ENCODE data around the gene STX8. TPM values are rescaled to one million over a fixed set of nuclear protein-coding genes. Genes with fewer than 3 reads are reported as not detected.

Gene STX8
- total RNA-seq, 1 experiment from 2014 or later: 103 TPM

- DNase-seq: no peak
- H3K27me3 ChIP-seq: no peaks in the 10 kb centered on the region
These were observed 285.4 kb downstream of the STX8 start for GRCh38 chr17:9290226-9290613.

GRCh38 chr17:9287306-9287705 lies 288.3 kb downstream of the STX8 start:
- no peaks in the 10 kb centered on the region for H3K36me3 ChIP-seq
- DNase-seq: no peak
- H3K4me3 ChIP-seq: no peak overlapping the region
- H3K9me3 ChIP-seq: no peaks in the 10 kb centered on the region
- H3K27me3 ChIP-seq: no peaks in the 10 kb centered on the region

More at GRCh38 chr17:9290226-9290613, 285.4 kb downstream of the STX8 start:
- no peak overlapping the region for H3K4me3 ChIP-seq
- no peaks in the 10 kb centered on the region for H3K9me3 ChIP-seq
- H3K36me3 ChIP-seq: no peaks in the 10 kb centered on the region

- no peak for DNase-seq
- no peak overlapping the region; the same call in 1 of the 2 replicates for H3K4me3 ChIP-seq
These were observed 289.2 kb downstream of the STX8 start for GRCh38 chr17:9286434-9286833.

GRCh38 chr17:9285602-9286427 lies 289.8 kb downstream of the STX8 start:
- H3K4me3 ChIP-seq: peak overlapping the region; percentile 1
- DNase-seq: no peak

More at GRCh38 chr17:9286434-9286833, 289.2 kb downstream of the STX8 start:
- no peaks in the 10 kb centered on the region for H3K9me3 ChIP-seq
- H3K27me3 ChIP-seq: no peaks in the 10 kb centered on the region
- H3K36me3 ChIP-seq: no peaks in the 10 kb centered on the region

GRCh38 chr17:9284884-9285283 lies 290.7 kb downstream of the STX8 start:
- Histone ChIP-seq H3K27me3 (no peaks in the 10 kb centered on the region), H3K36me3 (no peaks in the 10 kb centered on the region), H3K9me3 (no peaks in the 10 kb centered on the region), H3K4me3 (no peak overlapping the region)
- DNase-seq: no peak

More at GRCh38 chr17:9285602-9286427, 289.8 kb downstream of the STX8 start:
- Histone ChIP-seq H3K36me3 (no peaks in the 10 kb centered on the region), H3K9me3 (no peaks in the 10 kb centered on the region), H3K27me3 (no peaks in the 10 kb centered on the region)

GRCh38 chr17:9283909-9284308 lies 291.7 kb downstream of the STX8 start:
- Histone ChIP-seq H3K9me3 (no peaks in the 10 kb centered on the region), H3K36me3 (no peaks in the 10 kb centered on the region), H3K4me3 (no peak overlapping the region), H3K27me3 (no peaks in the 10 kb centered on the region)
- DNase-seq: no peak

GRCh38 chr17:9279893-9280292 lies 295.7 kb downstream of the STX8 start:
- no peaks in the 10 kb centered on the region for H3K27me3 ChIP-seq
- no peak overlapping the region for H3K4me3 ChIP-seq
- no peaks in the 10 kb centered on the region for H3K36me3 ChIP-seq
- no peak for DNase-seq
- no peaks in the 10 kb centered on the region for H3K9me3 ChIP-seq

GRCh38 chr17:9274973-9275372 lies 300.6 kb downstream of the STX8 start:
- no peaks in the 10 kb centered on the region for H3K9me3 ChIP-seq
- no peaks in the 10 kb centered on the region for H3K27me3 ChIP-seq
- no peaks in the 10 kb centered on the region for H3K36me3 ChIP-seq
- no peak for DNase-seq
- no peak overlapping the region for H3K4me3 ChIP-seq

- H3K4me3 ChIP-seq: no peak overlapping the region
- H3K27me3 ChIP-seq: no peaks in the 10 kb centered on the region
- H3K9me3 ChIP-seq: no peaks in the 10 kb centered on the region
- DNase-seq: no peak
- H3K36me3 ChIP-seq: no peaks in the 10 kb centered on the region
These were observed 301.9 kb downstream of the STX8 start for GRCh38 chr17:9273428-9274391.

GRCh38 chr17:9272501-9273200 lies 303.0 kb downstream of the STX8 start:
- DNase-seq: no peak
- no peaks in the 10 kb centered on the region for H3K9me3 ChIP-seq
- H3K36me3 ChIP-seq: no peaks in the 10 kb centered on the region
- no peak overlapping the region for H3K4me3 ChIP-seq
- no peaks in the 10 kb centered on the region for H3K27me3 ChIP-seq

- Histone ChIP-seq H3K9me3 (no peaks in the 10 kb centered on the region), H3K36me3 (no peaks in the 10 kb centered on the region), H3K4me3 (no peak overlapping the region), H3K27me3 (no peaks in the 10 kb centered on the region)
- no peak for DNase-seq
These were observed 303.6 kb downstream of the STX8 start for GRCh38 chr17:9271989-9272388.

GRCh38 chr17:9270921-9271320 lies 304.7 kb downstream of the STX8 start:
- Histone ChIP-seq H3K36me3 (no peaks in the 10 kb centered on the region), H3K4me3 (no peak overlapping the region), H3K9me3 (no peaks in the 10 kb centered on the region), H3K27me3 (no peaks in the 10 kb centered on the region)
- DNase-seq: no peak

GRCh38 chr17:9269350-9270035 lies 306.1 kb downstream of the STX8 start:
- DNase-seq: no peak
- Histone ChIP-seq H3K4me3 (no peak overlapping the region), H3K27me3 (no peaks in the 10 kb centered on the region), H3K36me3 (no peaks in the 10 kb centered on the region), H3K9me3 (no peaks in the 10 kb centered on the region)

GRCh38 chr17:9268546-9268945 lies 307.1 kb downstream of the STX8 start:
- no peak for DNase-seq
- Histone ChIP-seq H3K4me3 (no peak overlapping the region), H3K36me3 (no peaks in the 10 kb centered on the region), H3K27me3 (no peaks in the 10 kb centered on the region), H3K9me3 (no peaks in the 10 kb centered on the region)

GRCh38 chr17:9266697-9267117 lies 308.9 kb downstream of the STX8 start:
- H3K4me3 ChIP-seq: no peak overlapping the region
- H3K36me3 ChIP-seq: no peaks in the 10 kb centered on the region
- DNase-seq: no peak
- no peaks in the 10 kb centered on the region for H3K27me3 ChIP-seq
- no peaks in the 10 kb centered on the region for H3K9me3 ChIP-seq

GRCh38 chr17:9266031-9266680 lies 309.5 kb downstream of the STX8 start:
- no peaks in the 10 kb centered on the region for H3K9me3 ChIP-seq
- no peaks in the 10 kb centered on the region for H3K27me3 ChIP-seq
- H3K36me3 ChIP-seq: no peaks in the 10 kb centered on the region
- H3K4me3 ChIP-seq: no peak overlapping the region
- DNase-seq: no peak
